Vagina (tissue), 2 donors: ENCODE measurements around the gene IQGAP1. TPM values are rescaled to one million over a fixed set of nuclear protein-coding genes. Genes with fewer than 3 reads are reported as not detected.

Experiments used
- DNase-seq, 2 donors: peaks; one replicate each; pipeline ENCODE4 v3.0.0-alpha.2; 2017; ENCODE audit errors: extremely low spot score in 2 of 2
- H3K27ac ChIP-seq: fragments of 200-600 bp; sonication (generic); one replicate; pipeline ENCODE4 v1.5.1; 2019
- H3K27me3 ChIP-seq: fragments of 200-600 bp; sonication (generic); one replicate; pipeline ENCODE4 v1.5.1; 2019
- H3K36me3 ChIP-seq, 2 donors: fragments of 200-600 bp; sonication (generic); one replicate each; pipeline ENCODE4 v1.5.1; 2017 to 2019
- H3K4me1 ChIP-seq: fragments of 200-600 bp; sonication (generic); one replicate; pipeline ENCODE4 v1.5.1; 2019
- H3K4me3 ChIP-seq, 2 donors: fragments of 200-600 bp; sonication (generic); 1 replicate in 1 of 2; 2 replicates in 1 of 2; pipeline ENCODE4 v1.5.1; 2016 to 2019
- H3K9me3 ChIP-seq: fragments of 200-600 bp; sonication (generic); one replicate; pipeline ENCODE4 v1.5.1; 2019
- POLR2A ChIP-seq, 2 donors: fragments of 450-650 bp; IDR thresholded peaks; one replicate each; pipeline ENCODE4 v1.6.1; 2017; ENCODE audit warnings: antibody characterized with exemption in 2 of 2, mild to moderate bottlenecking in 2 of 2, moderate library complexity in 2 of 2
- POLR2AphosphoS5 ChIP-seq, 2 donors: sonication (generic); formaldehyde crosslinking; IDR thresholded peaks; one replicate each; pipeline ENCODE4 v1.9.0; 2017; ENCODE audit warnings: antibody characterized with exemption in 2 of 2, mild to moderate bottlenecking in 2 of 2, low read depth in 1 of 2; ENCODE audit not compliant: insufficient read depth in 1 of 2
- intact Hi-C: fragments of 100-400 bp; cut with DNase I; formaldehyde crosslinking; loops from one replicate; pipeline ENCODE4 v1.15.1; 2023
- total RNA-seq: library from RNA; depleted of rRNA; stranded (reverse); fragments of >200 nt; gene quantifications from one replicate; pipeline ENCODE4 v1.2.3, GENCODE V29; 2016
- TF ChIP-seq, protein P1 (sequence below), 3 experiments: fragments of 450-650 bp in 2 of 3; fragments of 200-600 bp in 1 of 3; sonication (generic) in 1 of 3; IDR thresholded peaks; one replicate each; pipeline ENCODE4 v1.5.1; 2017 to 2019; ENCODE audit warnings: antibody characterized with exemption in 3 of 3, mild to moderate bottlenecking in 2 of 3, moderate library complexity in 2 of 3

Gene IQGAP1
- total RNA-seq, 1 donor from 2014 or later: 261 TPM

DNA sequence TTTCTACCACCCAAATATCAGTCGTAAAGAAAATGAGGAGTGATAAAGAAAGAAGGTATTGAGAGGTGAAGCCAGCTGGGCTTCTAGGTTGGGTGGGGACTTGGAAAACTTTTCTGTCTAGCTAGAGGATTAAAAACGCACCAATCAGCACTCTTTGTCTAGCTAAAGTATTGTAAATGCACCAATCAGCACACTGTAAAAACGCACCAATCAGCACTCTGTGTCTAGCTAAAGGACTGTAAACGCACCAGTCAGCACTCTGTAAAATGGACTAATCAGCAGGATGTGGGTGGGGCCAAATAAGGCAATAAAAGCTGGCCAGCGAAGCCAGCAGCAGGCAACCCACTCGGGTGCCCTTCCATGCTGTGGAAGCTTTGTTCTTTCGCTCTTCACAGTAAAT lies 13.0 kb upstream of the IQGAP1 start:
- H3K36me3 ChIP-seq: no peaks in the 10 kb centered on the region
- H3K4me3 ChIP-seq: no peak overlapping the region
- no peak overlapping the region for H3K27ac ChIP-seq
- no peak for TF ChIP-seq POLR2AphosphoS5 (IDR thresholded peaks at IDR 0.05; ENCODE audit: insufficient read depth in 1 of 2, low read depth in 1 of 2)
- TF ChIP-seq, protein P1, sequence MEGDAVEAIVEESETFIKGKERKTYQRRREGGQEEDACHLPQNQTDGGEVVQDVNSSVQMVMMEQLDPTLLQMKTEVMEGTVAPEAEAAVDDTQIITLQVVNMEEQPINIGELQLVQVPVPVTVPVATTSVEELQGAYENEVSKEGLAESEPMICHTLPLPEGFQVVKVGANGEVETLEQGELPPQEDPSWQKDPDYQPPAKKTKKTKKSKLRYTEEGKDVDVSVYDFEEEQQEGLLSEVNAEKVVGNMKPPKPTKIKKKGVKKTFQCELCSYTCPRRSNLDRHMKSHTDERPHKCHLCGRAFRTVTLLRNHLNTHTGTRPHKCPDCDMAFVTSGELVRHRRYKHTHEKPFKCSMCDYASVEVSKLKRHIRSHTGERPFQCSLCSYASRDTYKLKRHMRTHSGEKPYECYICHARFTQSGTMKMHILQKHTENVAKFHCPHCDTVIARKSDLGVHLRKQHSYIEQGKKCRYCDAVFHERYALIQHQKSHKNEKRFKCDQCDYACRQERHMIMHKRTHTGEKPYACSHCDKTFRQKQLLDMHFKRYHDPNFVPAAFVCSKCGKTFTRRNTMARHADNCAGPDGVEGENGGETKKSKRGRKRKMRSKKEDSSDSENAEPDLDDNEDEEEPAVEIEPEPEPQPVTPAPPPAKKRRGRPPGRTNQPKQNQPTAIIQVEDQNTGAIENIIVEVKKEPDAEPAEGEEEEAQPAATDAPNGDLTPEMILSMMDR (IDR thresholded peaks at IDR 0.05): no peak
- TF ChIP-seq POLR2A (IDR thresholded peaks at IDR 0.05): no peak
- intact Hi-C loops: no loop called here
- DNase-seq: no peak
- no peaks in the 10 kb centered on the region for H3K9me3 ChIP-seq
- H3K4me1 ChIP-seq: peaks cover 4% of the 10 kb centered on the region
- no peaks in the 10 kb centered on the region for H3K27me3 ChIP-seq

DNA sequence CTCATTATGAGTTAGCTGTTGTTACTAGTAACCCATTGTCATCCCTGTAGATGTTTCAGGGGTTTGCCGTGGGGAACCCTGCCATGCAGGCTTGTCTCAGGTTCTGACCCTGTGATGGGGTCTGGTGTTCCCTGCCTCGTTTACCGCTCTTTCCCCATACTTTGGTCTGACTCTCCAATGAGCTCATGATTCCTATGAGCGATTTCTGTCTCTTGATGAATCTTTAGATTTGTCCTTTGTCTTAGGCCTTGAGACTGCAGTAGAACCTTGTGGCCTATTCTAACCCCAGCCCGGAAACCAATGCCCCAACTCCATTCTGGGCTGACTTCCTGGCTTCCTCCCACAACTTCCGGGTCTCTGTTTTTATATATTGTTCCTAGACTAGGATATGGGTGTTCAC lies 11.3 kb upstream of the IQGAP1 start:
- peak in 1 of 2 donors; percentile 24 for TF ChIP-seq POLR2AphosphoS5 (IDR thresholded peaks at IDR 0.05; ENCODE audit: insufficient read depth in 1 of 2, low read depth in 1 of 2)
- TF ChIP-seq, protein P1 (IDR thresholded peaks at IDR 0.05): no peak
- Histone ChIP-seq H3K4me3 (no peak overlapping the region), H3K27ac (no peak overlapping the region), H3K9me3 (no peaks in the 10 kb centered on the region), H3K36me3 (no peaks in the 10 kb centered on the region), H3K4me1 (peaks cover 4% of the 10 kb centered on the region), H3K27me3 (no peaks in the 10 kb centered on the region)
- intact Hi-C loops: no loop called here
- no peak for DNase-seq

DNA sequence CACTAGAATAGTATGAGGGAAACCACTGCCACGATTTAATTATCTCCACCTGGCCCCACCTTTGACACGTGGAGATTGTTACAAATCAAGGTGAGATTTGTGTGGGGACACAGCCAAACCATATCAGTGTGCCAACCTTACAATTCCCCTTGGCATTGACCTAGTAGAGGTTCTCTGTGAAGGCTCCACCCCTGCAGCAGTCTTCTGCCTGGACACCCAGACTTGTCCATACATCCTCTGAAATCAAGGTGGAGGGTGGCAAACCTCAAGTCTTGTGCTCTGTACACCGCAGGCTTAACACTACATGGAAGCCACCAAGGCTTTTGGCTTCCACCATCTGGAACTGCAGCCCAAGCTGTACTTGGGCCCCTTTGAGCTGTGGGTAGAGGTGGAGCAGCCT lies 8.8 kb upstream of the IQGAP1 start:
- Histone ChIP-seq H3K27me3 (no peaks in the 10 kb centered on the region), H3K4me3 (no peak overlapping the region), H3K4me1 (peaks cover 4% of the 10 kb centered on the region), H3K9me3 (no peaks in the 10 kb centered on the region), H3K27ac (no peak overlapping the region), H3K36me3 (no peaks in the 10 kb centered on the region)
- TF ChIP-seq POLR2AphosphoS5 (IDR thresholded peaks at IDR 0.05; ENCODE audit: insufficient read depth in 1 of 2, low read depth in 1 of 2) (no peak), POLR2A (IDR thresholded peaks at IDR 0.05) (no peak)
- TF ChIP-seq, protein P1 (IDR thresholded peaks at IDR 0.05): no peak
- DNase-seq: no peak
- intact Hi-C loops: no loop called here

DNA sequence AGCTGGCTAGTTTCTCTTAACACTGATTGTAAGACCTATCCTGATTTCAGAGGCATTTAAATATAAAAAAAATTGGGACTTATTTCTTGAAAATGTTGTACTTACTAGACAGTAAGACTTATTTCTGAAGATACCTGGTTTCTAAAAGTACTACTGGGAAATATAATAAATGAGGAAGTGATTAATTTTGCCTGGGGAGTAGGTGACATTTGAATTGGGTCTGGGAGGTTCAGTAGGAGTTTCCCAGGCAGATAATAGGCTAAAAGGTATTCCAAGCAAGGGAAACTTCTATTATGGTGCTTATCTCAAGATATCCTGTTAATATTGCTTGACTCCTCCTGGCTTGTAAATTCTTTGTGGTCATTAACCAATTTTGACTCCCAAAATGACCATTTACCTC lies 6.5 kb upstream of the IQGAP1 start:
- no peaks in the 10 kb centered on the region for H3K36me3 ChIP-seq
- H3K9me3 ChIP-seq: no peaks in the 10 kb centered on the region
- H3K27ac ChIP-seq: no peak overlapping the region
- no peaks in the 10 kb centered on the region for H3K27me3 ChIP-seq
- intact Hi-C loops: no loop called here
- no peak overlapping the region for H3K4me3 ChIP-seq
- no peak for DNase-seq
- TF ChIP-seq POLR2AphosphoS5 (IDR thresholded peaks at IDR 0.05; ENCODE audit: insufficient read depth in 1 of 2, low read depth in 1 of 2) (no peak), POLR2A (IDR thresholded peaks at IDR 0.05) (no peak)
- TF ChIP-seq, protein P1 (IDR thresholded peaks at IDR 0.05): no peak
- H3K4me1 ChIP-seq: peaks cover 3% of the 10 kb centered on the region

DNA sequence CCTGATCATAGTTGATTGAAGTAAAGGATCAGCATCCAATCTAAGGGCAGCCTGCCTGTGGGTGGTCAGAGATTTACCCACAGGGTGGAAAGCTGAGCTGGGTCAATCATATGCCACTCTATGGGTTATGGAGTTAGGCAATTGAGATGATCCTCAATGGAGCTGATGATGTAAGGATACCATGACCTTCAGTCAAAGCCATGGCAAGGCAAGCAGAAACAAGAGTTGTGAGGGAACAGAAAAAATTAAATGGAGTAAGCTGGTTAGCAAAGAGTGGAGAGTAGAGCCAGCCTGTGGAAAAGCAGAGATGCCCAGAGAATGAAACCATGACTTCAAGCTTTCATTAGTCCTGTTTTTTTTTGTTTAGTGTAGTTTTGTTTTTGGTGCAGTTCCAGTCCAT lies 5.7 kb upstream of the IQGAP1 start:
- intact Hi-C loops: no loop called here
- TF ChIP-seq POLR2AphosphoS5 (IDR thresholded peaks at IDR 0.05; ENCODE audit: insufficient read depth in 1 of 2, low read depth in 1 of 2) (no peak), POLR2A (IDR thresholded peaks at IDR 0.05) (no peak)
- TF ChIP-seq, protein P1 (IDR thresholded peaks at IDR 0.05): no peak
- Histone ChIP-seq H3K4me1 (no peaks in the 10 kb centered on the region), H3K27me3 (no peaks in the 10 kb centered on the region), H3K4me3 (no peak overlapping the region), H3K9me3 (no peaks in the 10 kb centered on the region), H3K36me3 (no peaks in the 10 kb centered on the region), H3K27ac (no peak overlapping the region)
- no peak for DNase-seq
